ENCODE data around the gene TRMT6. TPM values are rescaled to one million over a fixed set of nuclear protein-coding genes. Genes with fewer than 3 reads are reported as not detected.

Gene TRMT6
- total RNA-seq, 2 experiments from 2014 or later, result 24.9 to 27.1 TPM

DNA sequence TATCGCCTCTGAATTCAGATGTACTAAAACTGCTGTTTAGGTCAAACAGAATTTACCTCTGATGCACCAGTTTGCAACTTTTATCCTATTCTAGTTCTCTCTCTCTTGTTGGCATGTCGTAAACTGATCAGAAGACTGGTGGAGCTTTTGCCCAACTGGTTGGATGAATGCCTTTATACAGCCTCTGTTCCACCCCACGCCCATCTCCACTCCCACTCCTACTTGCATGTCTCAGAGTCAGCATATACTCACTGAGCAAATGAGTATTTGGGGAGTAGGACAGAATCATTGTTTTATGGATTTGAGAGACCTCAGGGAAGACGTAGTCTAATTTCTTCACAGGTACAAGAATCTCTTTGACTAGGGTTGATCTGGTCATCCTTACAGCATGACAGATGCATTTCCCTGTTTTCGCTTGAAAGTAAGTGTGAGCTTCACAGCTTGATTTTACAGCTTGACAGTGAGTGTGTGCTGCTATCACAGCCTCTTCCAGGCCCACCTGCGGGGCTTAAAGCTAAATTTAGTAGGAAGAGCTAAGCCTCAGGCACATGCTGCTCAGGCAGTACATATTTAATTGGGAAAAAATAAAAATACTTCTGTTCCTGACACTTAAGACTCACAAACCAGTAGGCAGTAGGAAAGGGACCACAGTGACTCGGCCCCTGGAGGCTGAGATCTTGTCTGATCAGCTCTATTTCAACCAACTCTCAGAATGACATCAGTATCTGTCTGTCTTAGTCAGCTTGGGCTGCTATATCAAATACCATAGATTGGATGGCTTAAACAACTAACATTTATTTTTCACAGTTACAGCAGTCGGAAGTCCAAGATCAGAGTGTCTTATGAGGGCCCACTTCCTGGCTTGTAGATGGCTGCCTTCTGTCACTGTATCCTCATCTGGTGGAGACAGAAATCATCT, 30.4 kb downstream of the TRMT6 start:
- Mint-ChIP-seq H3K4me3 (no peak overlapping the region), H3K9me3 (no peaks in the 10 kb centered on the region), H3K27me3 (peaks cover 2% of the 10 kb centered on the region), H3K4me1 (ENCODE audit: low read depth) (peaks cover 20% of the 10 kb centered on the region), H3K36me3 (no peaks in the 10 kb centered on the region), H3K27ac (peak overlapping the region; percentile 7)
- ChIA-PET CTCF (interaction anchor here (0.8 to 1.0 kb wide), 3 partner anchors 26 to 391 kb away, joined by 3 to 4 read pairs (median 4); no protein-coding TSS in a partner anchor), POLR2A (interaction anchor here (0.8 to 1.4 kb wide), 3 partner anchors 28 to 76 kb away, joined by 3 to 5 read pairs (median 4); no protein-coding TSS in a partner anchor)
- intact Hi-C loops (cut with micrococcal nuclease), result loop anchor here (1.0 to 2.0 kb wide), 3 partner anchors 27 to 75 kb away; partner anchors contain the start of genes MCM8 and TRMT6
- peak; percentile 46 for DNase-seq

DNA sequence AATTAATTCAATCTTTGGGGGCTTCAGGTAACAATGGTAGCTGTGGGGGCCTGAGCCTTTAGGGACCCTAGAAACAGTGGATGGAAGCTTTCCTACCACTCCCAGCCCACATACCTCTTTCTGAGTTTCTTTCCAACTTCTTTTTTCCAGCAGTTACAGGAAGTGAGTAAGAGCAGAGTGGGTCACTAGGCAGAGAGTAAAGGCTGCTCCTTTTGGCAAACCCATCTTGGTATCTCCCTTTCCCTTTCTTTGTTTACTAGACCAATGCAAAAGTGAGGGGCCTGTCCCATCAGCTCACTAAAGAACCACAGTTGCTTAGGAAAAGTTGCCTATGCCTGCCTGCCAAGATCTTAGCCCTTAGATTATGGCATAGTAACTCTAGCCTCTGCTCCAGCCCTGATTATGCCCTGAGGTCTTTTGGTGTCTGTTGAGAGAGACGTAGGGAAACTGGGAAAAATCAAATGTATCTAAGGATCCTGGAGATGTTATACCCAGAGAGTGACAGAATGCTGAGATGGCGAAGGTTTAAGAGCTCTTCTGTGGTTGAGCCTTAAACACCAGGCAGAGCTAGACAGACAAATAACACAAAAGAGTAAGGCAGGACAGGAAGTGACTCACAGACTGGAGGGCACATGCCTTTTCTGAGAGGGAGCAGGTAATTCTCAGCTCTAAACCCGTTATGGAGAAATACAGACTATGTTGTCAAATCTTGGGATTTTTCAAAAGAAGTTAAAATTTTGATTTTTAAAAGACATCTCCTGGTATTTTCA, 31.3 kb downstream of the TRMT6 start:
- Mint-ChIP-seq H3K27ac (peak overlapping the region; percentile 19), H3K27me3 (peaks cover 2% of the 10 kb centered on the region), H3K4me3 (no peak overlapping the region), H3K9me3 (no peaks in the 10 kb centered on the region), H3K4me1 (ENCODE audit: low read depth) (peaks cover 20% of the 10 kb centered on the region), H3K36me3 (no peaks in the 10 kb centered on the region)
- intact Hi-C loops (cut with micrococcal nuclease), result loop anchor here (2.0 kb wide), 2 partner anchors 28 to 74 kb away; no protein-coding TSS in a partner anchor
- DNase-seq, result peak; percentile 30
- POLR2A ChIA-PET, result interaction anchor here (1.0 to 1.4 kb wide), 3 partner anchors 70 to 75 kb away, joined by 3 to 5 read pairs (median 3); no protein-coding TSS in a partner anchor
- CTCF ChIA-PET, result interaction anchor here (0.6 to 1.5 kb wide), 5 partner anchors 19 to 390 kb away, joined by 3 to 5 read pairs (median 4); no protein-coding TSS in a partner anchor

- H3K4me1 Mint-ChIP-seq (ENCODE audit: low read depth), result peaks cover 23% of the 10 kb centered on the region
- no peak overlapping the region for H3K4me3 Mint-ChIP-seq
- POLR2A ChIA-PET, result no interaction called here
- peaks cover 25% of the 10 kb centered on the region for H3K27me3 Mint-ChIP-seq
- no peaks in the 10 kb centered on the region for H3K36me3 Mint-ChIP-seq
- H3K9me3 Mint-ChIP-seq, result no peaks in the 10 kb centered on the region
- intact Hi-C loops (cut with micrococcal nuclease), result no loop called here
- no peak for DNase-seq
- CTCF ChIA-PET, result no interaction called here
- H3K27ac Mint-ChIP-seq, result no peak overlapping the region
Measured at GRCh38 chr20:5914859-5915258, 35.5 kb downstream of the TRMT6 start.

- Mint-ChIP-seq H3K4me1 (ENCODE audit: low read depth) (peaks cover 11% of the 10 kb centered on the region), H3K4me3 (no peak overlapping the region), H3K9me3 (no peaks in the 10 kb centered on the region), H3K36me3 (no peaks in the 10 kb centered on the region), H3K27ac (no peak overlapping the region), H3K27me3 (peaks cover 32% of the 10 kb centered on the region)
- CTCF ChIA-PET, result interaction anchor here (1.2 to 1.5 kb wide), 2 partner anchors 74 to 385 kb away, joined by 3 to 4 read pairs; no protein-coding TSS in a partner anchor
- POLR2A ChIA-PET, result no interaction called here
- no peak for DNase-seq
- intact Hi-C loops (cut with micrococcal nuclease), result no loop called here
Measured at GRCh38 chr20:5913166-5913565, 37.2 kb downstream of the TRMT6 start.

- intact Hi-C loops (cut with micrococcal nuclease), result no loop called here
- no peaks in the 10 kb centered on the region for H3K9me3 Mint-ChIP-seq
- no peak for DNase-seq
- peaks cover 42% of the 10 kb centered on the region for H3K27me3 Mint-ChIP-seq
- no peaks in the 10 kb centered on the region for H3K36me3 Mint-ChIP-seq
- no peak overlapping the region for H3K27ac Mint-ChIP-seq
- no peak overlapping the region for H3K4me3 Mint-ChIP-seq
- POLR2A ChIA-PET, result no interaction called here
- peaks cover 11% of the 10 kb centered on the region for H3K4me1 Mint-ChIP-seq (ENCODE audit: low read depth)
- CTCF ChIA-PET, result no interaction called here
Measured at GRCh38 chr20:5910186-5910585, 40.1 kb downstream of the TRMT6 start.

- Mint-ChIP-seq H3K27me3 (peaks cover 48% of the 10 kb centered on the region), H3K4me1 (ENCODE audit: low read depth) (peaks cover 11% of the 10 kb centered on the region), H3K36me3 (no peaks in the 10 kb centered on the region), H3K9me3 (no peaks in the 10 kb centered on the region), H3K4me3 (no peak overlapping the region), H3K27ac (no peak overlapping the region)
- no peak for DNase-seq
- intact Hi-C loops (cut with micrococcal nuclease), result no loop called here
- ChIA-PET CTCF (interaction anchor here (0.9 kb wide), 1 partner anchor 380 kb away, joined by 3 read pairs; no protein-coding TSS in a partner anchor), POLR2A (no interaction called here)
Measured at GRCh38 chr20:5908981-5909380, 41.4 kb downstream of the TRMT6 start.

DNA sequence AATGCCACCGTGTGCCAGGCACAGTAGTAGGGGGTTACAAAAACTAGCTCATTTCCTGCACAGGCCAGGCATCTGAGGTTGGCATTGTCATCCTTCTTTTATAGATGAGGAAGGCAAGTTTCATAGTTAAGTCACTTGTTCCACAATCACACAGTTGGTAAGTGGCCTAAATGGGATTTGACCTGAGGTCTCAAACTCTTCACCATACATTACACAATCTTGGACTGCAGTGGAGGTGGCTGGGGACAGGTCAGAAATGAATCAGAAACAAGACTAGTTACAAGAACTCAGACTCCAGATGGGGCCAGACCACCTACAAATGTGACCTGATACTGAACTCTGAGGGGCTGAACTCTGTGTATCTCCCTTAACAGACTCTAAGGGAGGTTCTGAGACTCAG, 49.4 kb downstream of the TRMT6 start:
- CTCF ChIA-PET, result interaction anchor here (0.8 kb wide), 1 partner anchor 18 kb away, joined by 3 read pairs; no protein-coding TSS in a partner anchor
- no peaks in the 10 kb centered on the region for H3K36me3 Mint-ChIP-seq
- H3K4me3 Mint-ChIP-seq, result no peak overlapping the region
- POLR2A ChIA-PET, result no interaction called here
- H3K9me3 Mint-ChIP-seq, result peaks cover 2% of the 10 kb centered on the region
- DNase-seq, result no peak
- intact Hi-C loops (cut with micrococcal nuclease), result no loop called here
- H3K27ac Mint-ChIP-seq, result no peak overlapping the region
- H3K4me1 Mint-ChIP-seq (ENCODE audit: low read depth), result no peaks in the 10 kb centered on the region
- peaks cover 22% of the 10 kb centered on the region for H3K27me3 Mint-ChIP-seq

DNA sequence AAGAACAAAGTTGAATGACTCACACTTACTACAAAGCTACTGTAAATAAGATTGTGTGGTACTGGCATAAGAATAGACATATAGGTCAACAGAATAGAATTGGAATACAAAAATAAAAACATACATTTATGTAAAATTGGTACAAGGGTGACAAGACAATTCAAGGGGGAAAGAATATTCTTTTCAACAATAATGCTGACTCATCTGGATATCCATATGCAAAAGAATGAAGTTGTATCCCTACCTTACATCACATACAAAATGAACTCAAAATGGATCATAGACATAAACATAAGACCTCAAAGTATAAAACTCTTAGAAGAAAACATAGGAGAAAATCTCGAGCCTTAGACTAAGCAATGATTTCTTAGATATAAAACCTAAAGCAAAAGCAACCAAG, 50.9 kb downstream of the TRMT6 start:
- DNase-seq, result no peak
- Mint-ChIP-seq H3K27me3 (peaks cover 18% of the 10 kb centered on the region), H3K27ac (no peak overlapping the region), H3K4me3 (no peak overlapping the region), H3K36me3 (no peaks in the 10 kb centered on the region), H3K9me3 (peaks cover 2% of the 10 kb centered on the region), H3K4me1 (ENCODE audit: low read depth) (no peaks in the 10 kb centered on the region)
- intact Hi-C loops (cut with micrococcal nuclease), result no loop called here
- CTCF ChIA-PET, result no interaction called here
- POLR2A ChIA-PET, result no interaction called here

- CTCF ChIA-PET, result no interaction called here
- Mint-ChIP-seq H3K27me3 (peaks cover 13% of the 10 kb centered on the region), H3K4me3 (no peak overlapping the region), H3K4me1 (ENCODE audit: low read depth) (no peaks in the 10 kb centered on the region), H3K36me3 (no peaks in the 10 kb centered on the region), H3K9me3 (peaks cover 2% of the 10 kb centered on the region), H3K27ac (no peak overlapping the region)
- POLR2A ChIA-PET, result no interaction called here
- no peak for DNase-seq
- intact Hi-C loops (cut with micrococcal nuclease), result no loop called here
Measured at GRCh38 chr20:5895626-5896025, 54.7 kb downstream of the TRMT6 start.

DNA sequence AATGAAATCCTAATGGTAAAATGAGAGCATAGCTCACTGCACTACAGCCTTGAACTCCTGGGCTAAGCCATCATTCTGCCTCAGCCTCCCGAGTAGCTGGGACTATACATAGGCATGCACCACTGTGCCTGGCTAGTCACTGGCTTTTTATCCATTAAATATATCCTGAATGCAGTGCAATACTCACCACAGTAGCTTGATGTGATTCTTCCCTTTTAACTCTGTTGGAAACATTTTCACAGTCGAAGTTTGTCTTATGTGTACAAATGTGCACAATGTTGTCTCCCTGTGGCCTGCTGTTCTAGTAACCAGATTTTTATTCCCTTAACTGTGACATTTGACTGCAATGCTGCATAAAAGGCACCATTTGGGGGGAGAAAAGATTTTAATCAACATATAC, 56.7 kb downstream of the TRMT6 start:
- no peak for DNase-seq
- no peaks in the 10 kb centered on the region for H3K36me3 Mint-ChIP-seq
- no peaks in the 10 kb centered on the region for H3K4me1 Mint-ChIP-seq (ENCODE audit: low read depth)
- ChIA-PET CTCF (no interaction called here), POLR2A (no interaction called here)
- no peak overlapping the region for H3K27ac Mint-ChIP-seq
- peaks cover 13% of the 10 kb centered on the region for H3K27me3 Mint-ChIP-seq
- H3K9me3 Mint-ChIP-seq, result no peaks in the 10 kb centered on the region
- intact Hi-C loops (cut with micrococcal nuclease), result no loop called here
- H3K4me3 Mint-ChIP-seq, result no peak overlapping the region

DNA sequence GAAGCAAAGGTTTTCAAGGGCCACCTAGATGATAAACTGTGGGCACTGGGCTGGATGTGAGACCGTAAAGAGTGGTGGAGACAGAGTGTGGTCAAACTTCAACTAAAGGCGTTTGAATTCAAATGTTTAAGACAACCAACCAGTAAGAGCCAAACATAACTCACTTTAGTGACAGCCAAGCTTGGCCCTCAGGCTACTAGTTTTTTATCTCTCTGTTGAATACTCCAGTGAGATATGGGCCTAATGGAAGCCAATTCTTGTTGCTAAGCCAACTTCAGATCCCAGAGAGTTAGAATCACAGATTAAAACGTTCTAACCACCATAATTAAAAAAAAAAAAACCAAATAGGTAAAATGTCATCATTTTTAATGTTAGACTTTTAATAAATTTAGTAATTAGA, 57.3 kb downstream of the TRMT6 start:
- intact Hi-C loops (cut with micrococcal nuclease), result no loop called here
- no peaks in the 10 kb centered on the region for H3K4me1 Mint-ChIP-seq (ENCODE audit: low read depth)
- no peaks in the 10 kb centered on the region for H3K9me3 Mint-ChIP-seq
- ChIA-PET CTCF (no interaction called here), POLR2A (no interaction called here)
- no peaks in the 10 kb centered on the region for H3K36me3 Mint-ChIP-seq
- no peak for DNase-seq
- no peak overlapping the region for H3K27ac Mint-ChIP-seq
- H3K27me3 Mint-ChIP-seq, result peaks cover 13% of the 10 kb centered on the region
- no peak overlapping the region for H3K4me3 Mint-ChIP-seq

- Mint-ChIP-seq H3K27ac (no peak overlapping the region), H3K4me3 (no peak overlapping the region), H3K9me3 (no peaks in the 10 kb centered on the region), H3K36me3 (no peaks in the 10 kb centered on the region), H3K27me3 (peaks cover 3% of the 10 kb centered on the region), H3K4me1 (ENCODE audit: low read depth) (no peaks in the 10 kb centered on the region)
- DNase-seq, result no peak
- intact Hi-C loops (cut with micrococcal nuclease), result no loop called here
- ChIA-PET POLR2A (no interaction called here), CTCF (no interaction called here)
Measured at GRCh38 chr20:5890773-5891441, 59.4 kb downstream of the TRMT6 start.
